HCT116 (cell line): Measurements from ENCODE around the gene DPRX. TPM values are rescaled to one million over a fixed set of nuclear protein-coding genes. Genes with fewer than 3 reads are reported as not detected.

ENCODE experiments used
- ATAC-seq: fragments of 200-7000 bp; cut with Tn5 transposase; 2 replicates; pipeline ENCODE4 v1.9.1; 2020; ENCODE audit warnings: mild to moderate bottlenecking, moderate library complexity
- BruUV-seq: library from RNA; stranded (reverse); fragments of 400-500 nt; replicated peaks from 2 replicates; lab custom pipeline; 2021; lab: Mats Ljungman, UMichigan
- CTCF ChIA-PET: fragments of 300-600 bp; sonication (Branson Sonifier 250); formaldehyde crosslinking; loops from one replicate; lab custom pipeline; 2021; ENCODE audit warnings: antibody characterized with exemption; lab: Charles Lee
- POLR2A ChIA-PET: fragments of 300-600, 350-600 bp; sonication (Branson Sonifier 250); formaldehyde crosslinking; loops from one replicate; lab custom pipeline; 2021; ENCODE audit warnings: antibody characterized with exemption; lab: Charles Lee
- RAD21 ChIA-PET, 2 experiments: fragments of 300-600 bp; sonication (Branson Sonifier 250); formaldehyde crosslinking; loops; one replicate each; lab custom pipeline; 2023; ENCODE audit warnings: low total read pairs in 2 of 2; ENCODE audit not compliant: uncharacterized antibody in 2 of 2, unreplicated experiment in 2 of 2, low non-redundant PET in 1 of 2; lab: Charles Lee
- DNase-seq: peaks from one replicate; pipeline ENCODE4 v3.0.0-alpha.2; 2010; ENCODE audit warnings: low read depth, low spot score
- H2AFZ ChIP-seq: fragments of 200-600 bp; shearing (Covaris generic), sonication (generic); 2 replicates; pipeline ENCODE4 v1.6.1; 2017; ENCODE audit warnings: low read depth, mixed run types, mixed read lengths, antibody characterized with exemption, low read length; ENCODE audit not compliant: poor library complexity, severe bottlenecking
- H3K27ac ChIP-seq: 2 replicates; pipeline ENCODE4 v1.5.1; 2012; ENCODE audit warnings: low read depth, low read length
- H3K27me3 ChIP-seq: fragments of 200-600 bp; sonication (generic); 2 replicates; pipeline ENCODE4 v1.6.1; 2016; ENCODE audit warnings: mixed run types, low read length, mixed read lengths; ENCODE audit not compliant: insufficient read depth
- H3K36me3 ChIP-seq, 2 experiments: fragments of 200-500 bp in 1 of 2; fragments of 200-600 bp in 1 of 2; sonication (Bioruptor generic) in 1 of 2; sonication (generic) in 1 of 2; 2 replicates each; pipeline versions ENCODE4 v1.5.1 to v1.6.1; 2014 to 2016; ENCODE audit warnings: low read length in 2 of 2, inconsistent platforms in 1 of 2, mixed read lengths in 1 of 2, mixed run types in 1 of 2; ENCODE audit not compliant: insufficient read depth in 2 of 2, control insufficient read depth in 1 of 2
- H3K4me1 ChIP-seq, 2 experiments: fragments of 200-600 bp in 1 of 2; sonication (generic) in 1 of 2; 2 replicates each; pipeline versions ENCODE4 v1.5.1 to v1.6.1; 2012 to 2017; ENCODE audit warnings: low read length in 2 of 2, inconsistent platforms in 1 of 2, mild to moderate bottlenecking in 1 of 2, mixed read lengths in 1 of 2, mixed run types in 1 of 2, moderate library complexity in 1 of 2; ENCODE audit not compliant: insufficient read depth in 2 of 2, control insufficient read depth in 1 of 2
- H3K4me2 ChIP-seq: fragments of 200-600 bp; sonication (generic); 2 replicates; pipeline ENCODE4 v1.6.1; 2017; ENCODE audit warnings: mixed run types, low read length, mixed read lengths
- H3K4me3 ChIP-seq, 2 experiments: fragments of 200-600 bp in 1 of 2; sonication (generic) in 1 of 2; replicated peaks in 1 of 2; 2 replicates each; pipeline ENCODE4 v1.5.1; 2011 to 2016; ENCODE audit warnings: low read length in 2 of 2, control low read depth in 1 of 2, low read depth in 1 of 2, mild to moderate bottlenecking in 1 of 2, mixed read lengths in 1 of 2, mixed run types in 1 of 2
- H3K79me2 ChIP-seq: fragments of 200-600 bp; sonication (generic); 2 replicates; pipeline ENCODE4 v1.6.1; 2017; ENCODE audit warnings: mild to moderate bottlenecking, mixed run types, low read length, moderate library complexity, mixed read lengths; ENCODE audit not compliant: insufficient read depth
- H3K9ac ChIP-seq: fragments of 200-600 bp; sonication (generic); 2 replicates; pipeline ENCODE4 v1.6.1; 2016; ENCODE audit warnings: low read length, mixed read lengths
- H3K9me2 ChIP-seq: fragments of 200-600 bp; sonication (generic), shearing (Covaris generic); 2 replicates; pipeline ENCODE4 v1.6.1; 2017; ENCODE audit warnings: mixed run types, mild to moderate bottlenecking, moderate library complexity; ENCODE audit not compliant: insufficient read depth
- H3K9me3 ChIP-seq, 2 experiments: fragments of 200-500 bp in 1 of 2; fragments of 200-600 bp in 1 of 2; sonication (Bioruptor generic) in 1 of 2; sonication (generic) in 1 of 2; 2 replicates each; pipeline ENCODE4 v1.6.1; 2014 to 2017; ENCODE audit warnings: low read length in 2 of 2, mixed read lengths in 2 of 2, inconsistent platforms in 1 of 2, low read depth in 1 of 2, mild to moderate bottlenecking in 1 of 2, mixed run types in 1 of 2, moderate library complexity in 1 of 2; ENCODE audit not compliant: control insufficient read depth in 1 of 2, insufficient read depth in 1 of 2
- H4K20me1 ChIP-seq: fragments of 200-600 bp; sonication (generic), shearing (Covaris generic); 2 replicates; pipeline ENCODE4 v1.6.1; 2017; ENCODE audit warnings: mixed run types, mild to moderate bottlenecking, moderate library complexity; ENCODE audit not compliant: insufficient read depth
- ELF1 ChIP-seq: IDR thresholded peaks from 2 replicates; pipeline ENCODE4 v1.6.1; 2012; ENCODE audit warnings: low read depth, borderline replicate concordance
- EZH2 ChIP-seq: fragments of 200-600 bp; sonication (generic); IDR thresholded peaks from 2 replicates; pipeline ENCODE4 v1.6.1; 2017; ENCODE audit warnings: antibody characterized with exemption, mixed run types
- FOSL1 ChIP-seq: IDR thresholded peaks from 2 replicates; pipeline ENCODE4 v1.6.1; 2012; ENCODE audit warnings: low read depth
- SIN3A ChIP-seq: IDR thresholded peaks from 2 replicates; pipeline ENCODE4 v1.6.1; 2012; ENCODE audit warnings: low read depth
- TCF7L2 ChIP-seq: IDR thresholded peaks from 2 replicates; pipeline ENCODE4 v1.7.0; 2011; ENCODE audit warnings: borderline replicate concordance, inconsistent platforms; ENCODE audit not compliant: insufficient read depth, insufficient read length; ENCODE audit errors: extremely low read depth
- ZFX ChIP-seq: fragments of 450-650 bp; IDR thresholded peaks from 2 replicates; pipeline ENCODE4 v1.6.1; 2017
- ZNF274 ChIP-seq: fragments of 200-500 bp; sonication (Bioruptor generic); IDR thresholded peaks from 2 replicates; pipeline ENCODE4 v1.6.1; 2014; ENCODE audit warnings: mild to moderate bottlenecking, low read depth, low read length, inconsistent platforms
- intact Hi-C: fragments of 100-400 bp; cut with micrococcal nuclease; formaldehyde crosslinking; loops from 2 replicates; pipeline ENCODE4 v1.10.0; 2022
- total RNA-seq: library from RNA; stranded (reverse); gene quantifications from one replicate; pipeline ENCODE4 v1.2.1, GENCODE V29; 2021; ENCODE audit not compliant: unreplicated experiment
- TF ChIP-seq, protein P1 (sequence below), 3 experiments: fragments of 200-600 bp in 1 of 3; sonication (generic) in 1 of 3; IDR thresholded peaks in 2 of 3; conservative IDR thresholded peaks in 1 of 3; 2 replicates each; pipeline ENCODE4 v1.5.1; 2012 to 2017; ENCODE audit warnings: low read depth in 2 of 3, low read length in 2 of 3, antibody characterized with exemption in 1 of 3, borderline replicate concordance in 1 of 3, control low read depth in 1 of 3, mild to moderate bottlenecking in 1 of 3, mixed read lengths in 1 of 3, mixed run types in 1 of 3, moderate library complexity in 1 of 3; ENCODE audit not compliant: insufficient read depth in 1 of 3
- TF ChIP-seq, protein P2 (sequence below): IDR thresholded peaks from 2 replicates; pipeline ENCODE4 v1.6.1; 2011; ENCODE audit warnings: mild to moderate bottlenecking, low read length, moderate library complexity; ENCODE audit not compliant: insufficient replicate concordance; ENCODE audit errors: extremely low read depth
- TF ChIP-seq, protein P3 (sequence below): IDR thresholded peaks from 2 replicates; pipeline ENCODE4 v1.6.1; 2012
- TF ChIP-seq, protein P4 (sequence below): IDR thresholded peaks from 2 replicates; pipeline ENCODE4 v1.6.1; 2012; ENCODE audit warnings: low read depth

The DPRX gene
- total RNA-seq, 1 experiment from 2014 or later = not detected

DNA sequence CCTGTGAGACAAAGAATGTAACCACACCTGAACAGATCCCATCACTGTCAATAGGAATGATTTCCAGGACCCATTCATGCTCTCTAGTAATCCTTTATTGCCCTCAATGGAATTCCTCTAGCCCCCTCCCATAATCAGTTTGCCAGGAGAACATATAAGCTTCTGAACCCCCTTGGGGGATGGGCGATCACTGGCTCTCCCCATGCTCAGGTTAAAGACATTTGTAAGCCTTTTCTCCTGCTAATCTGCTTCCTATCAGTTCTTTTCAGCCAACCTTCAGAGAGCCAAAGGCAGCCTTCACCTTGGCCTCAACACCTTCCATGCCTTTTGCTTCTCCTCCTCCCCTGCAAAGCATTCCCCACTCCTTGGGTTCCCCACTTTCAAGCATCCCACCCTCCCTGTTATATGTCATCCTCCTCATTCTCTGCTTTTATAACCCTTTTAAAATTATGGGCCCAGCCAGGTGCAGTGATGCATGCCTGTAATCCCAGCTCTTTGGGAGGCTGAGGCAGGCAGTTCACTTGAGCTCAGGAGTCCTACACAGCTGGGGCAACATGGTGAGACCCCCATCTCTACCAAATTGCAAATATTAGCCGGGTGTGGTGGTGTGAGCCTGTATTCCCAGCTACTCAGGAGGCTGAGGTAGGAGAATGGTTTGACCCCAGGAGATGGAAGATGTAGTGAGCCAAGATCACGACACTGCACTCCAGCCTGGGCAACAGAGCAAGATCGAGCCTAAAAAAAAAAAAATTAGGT is 12.4 kb downstream of the DPRX start:
- H3K27ac ChIP-seq = no peak overlapping the region
- no peak overlapping the region for H3K9ac ChIP-seq
- TF ChIP-seq EZH2 (no peak), FOSL1 (no peak)
- H3K9me2 ChIP-seq = no peaks in the 10 kb centered on the region
- no peaks in the 10 kb centered on the region for H3K36me3 ChIP-seq
- BruUV-seq = no TSS peak
- H2AFZ ChIP-seq = no peak overlapping the region
- H3K4me3 ChIP-seq = no peak overlapping the region
- POLR2A ChIA-PET = no interaction called here
- intact Hi-C loops = no loop called here
- RAD21 ChIA-PET = no interaction called here
- DNase-seq (no peak), ATAC-seq (no peak)
- H3K9me3 ChIP-seq = peaks cover 3 to 7% of the 10 kb centered on the region in 2 experiments; a peak in 2 of 4 replicates
- no peaks in the 10 kb centered on the region for H4K20me1 ChIP-seq
- H3K4me2 ChIP-seq = no peak overlapping the region
- no peaks in the 10 kb centered on the region for H3K4me1 ChIP-seq
- CTCF ChIA-PET = no interaction called here
- no peaks in the 10 kb centered on the region for H3K79me2 ChIP-seq
- H3K27me3 ChIP-seq = no peaks in the 10 kb centered on the region

DNA sequence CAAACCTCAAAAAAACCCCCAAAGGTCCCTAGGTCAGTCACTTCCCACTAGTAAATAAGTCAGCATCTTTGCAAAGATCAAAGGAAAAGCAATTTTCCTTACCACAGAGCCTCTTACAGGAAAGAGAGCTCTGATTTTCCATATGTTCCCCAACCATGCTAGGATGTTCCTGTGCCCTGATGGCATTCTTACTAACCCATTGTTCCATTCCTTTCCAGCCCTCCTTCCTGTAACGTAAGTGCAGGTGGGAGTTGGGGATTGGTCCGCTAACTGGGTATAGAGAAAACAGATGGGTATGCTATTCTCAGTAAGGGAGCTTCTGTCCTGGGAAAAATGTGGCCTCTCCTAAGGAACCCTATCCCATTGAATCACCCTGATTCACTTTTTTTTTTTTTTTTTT is 14.3 kb downstream of the DPRX start:
- H3K4me2 ChIP-seq = no peak overlapping the region
- H3K27ac ChIP-seq = no peak overlapping the region
- CTCF ChIA-PET = no interaction called here
- no peaks in the 10 kb centered on the region for H3K27me3 ChIP-seq
- H4K20me1 ChIP-seq = no peaks in the 10 kb centered on the region
- H3K9ac ChIP-seq = no peak overlapping the region
- H3K36me3 ChIP-seq = no peaks in the 10 kb centered on the region
- no peak overlapping the region for H2AFZ ChIP-seq
- no peak overlapping the region for H3K4me3 ChIP-seq
- no peak for ATAC-seq
- intact Hi-C loops = no loop called here
- POLR2A ChIA-PET = no interaction called here
- no TSS peak for BruUV-seq
- RAD21 ChIA-PET = no interaction called here
- DNase-seq = no peak
- peaks cover 3 to 10% of the 10 kb centered on the region in 2 experiments; a peak in 2 of 4 replicates for H3K9me3 ChIP-seq
- H3K9me2 ChIP-seq = no peaks in the 10 kb centered on the region
- no peaks in the 10 kb centered on the region for H3K4me1 ChIP-seq
- H3K79me2 ChIP-seq = no peaks in the 10 kb centered on the region
- TF ChIP-seq, protein P1, sequence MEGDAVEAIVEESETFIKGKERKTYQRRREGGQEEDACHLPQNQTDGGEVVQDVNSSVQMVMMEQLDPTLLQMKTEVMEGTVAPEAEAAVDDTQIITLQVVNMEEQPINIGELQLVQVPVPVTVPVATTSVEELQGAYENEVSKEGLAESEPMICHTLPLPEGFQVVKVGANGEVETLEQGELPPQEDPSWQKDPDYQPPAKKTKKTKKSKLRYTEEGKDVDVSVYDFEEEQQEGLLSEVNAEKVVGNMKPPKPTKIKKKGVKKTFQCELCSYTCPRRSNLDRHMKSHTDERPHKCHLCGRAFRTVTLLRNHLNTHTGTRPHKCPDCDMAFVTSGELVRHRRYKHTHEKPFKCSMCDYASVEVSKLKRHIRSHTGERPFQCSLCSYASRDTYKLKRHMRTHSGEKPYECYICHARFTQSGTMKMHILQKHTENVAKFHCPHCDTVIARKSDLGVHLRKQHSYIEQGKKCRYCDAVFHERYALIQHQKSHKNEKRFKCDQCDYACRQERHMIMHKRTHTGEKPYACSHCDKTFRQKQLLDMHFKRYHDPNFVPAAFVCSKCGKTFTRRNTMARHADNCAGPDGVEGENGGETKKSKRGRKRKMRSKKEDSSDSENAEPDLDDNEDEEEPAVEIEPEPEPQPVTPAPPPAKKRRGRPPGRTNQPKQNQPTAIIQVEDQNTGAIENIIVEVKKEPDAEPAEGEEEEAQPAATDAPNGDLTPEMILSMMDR (IDR thresholded peaks at IDR 0.05 in 2 of 3, conservative IDR thresholded peaks at IDR 0.05 in 1 of 3; ENCODE audit: borderline replicate concordance in 1 of 3, insufficient read depth in 1 of 3, low read depth in 2 of 3, low read length in 2 of 3) = no peak
- no peak for TF ChIP-seq ZFX
- TF ChIP-seq TCF7L2 = no peak
- TF ChIP-seq ZNF274 = no peak
- TF ChIP-seq, protein P2, sequence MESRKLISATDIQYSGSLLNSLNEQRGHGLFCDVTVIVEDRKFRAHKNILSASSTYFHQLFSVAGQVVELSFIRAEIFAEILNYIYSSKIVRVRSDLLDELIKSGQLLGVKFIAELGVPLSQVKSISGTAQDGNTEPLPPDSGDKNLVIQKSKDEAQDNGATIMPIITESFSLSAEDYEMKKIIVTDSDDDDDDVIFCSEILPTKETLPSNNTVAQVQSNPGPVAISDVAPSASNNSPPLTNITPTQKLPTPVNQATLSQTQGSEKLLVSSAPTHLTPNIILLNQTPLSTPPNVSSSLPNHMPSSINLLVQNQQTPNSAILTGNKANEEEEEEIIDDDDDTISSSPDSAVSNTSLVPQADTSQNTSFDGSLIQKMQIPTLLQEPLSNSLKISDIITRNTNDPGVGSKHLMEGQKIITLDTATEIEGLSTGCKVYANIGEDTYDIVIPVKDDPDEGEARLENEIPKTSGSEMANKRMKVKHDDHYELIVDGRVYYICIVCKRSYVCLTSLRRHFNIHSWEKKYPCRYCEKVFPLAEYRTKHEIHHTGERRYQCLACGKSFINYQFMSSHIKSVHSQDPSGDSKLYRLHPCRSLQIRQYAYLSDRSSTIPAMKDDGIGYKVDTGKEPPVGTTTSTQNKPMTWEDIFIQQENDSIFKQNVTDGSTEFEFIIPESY = no peak
- TF ChIP-seq, protein P3, sequence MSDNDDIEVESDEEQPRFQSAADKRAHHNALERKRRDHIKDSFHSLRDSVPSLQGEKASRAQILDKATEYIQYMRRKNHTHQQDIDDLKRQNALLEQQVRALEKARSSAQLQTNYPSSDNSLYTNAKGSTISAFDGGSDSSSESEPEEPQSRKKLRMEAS = no peak
- TF ChIP-seq, protein P4, sequence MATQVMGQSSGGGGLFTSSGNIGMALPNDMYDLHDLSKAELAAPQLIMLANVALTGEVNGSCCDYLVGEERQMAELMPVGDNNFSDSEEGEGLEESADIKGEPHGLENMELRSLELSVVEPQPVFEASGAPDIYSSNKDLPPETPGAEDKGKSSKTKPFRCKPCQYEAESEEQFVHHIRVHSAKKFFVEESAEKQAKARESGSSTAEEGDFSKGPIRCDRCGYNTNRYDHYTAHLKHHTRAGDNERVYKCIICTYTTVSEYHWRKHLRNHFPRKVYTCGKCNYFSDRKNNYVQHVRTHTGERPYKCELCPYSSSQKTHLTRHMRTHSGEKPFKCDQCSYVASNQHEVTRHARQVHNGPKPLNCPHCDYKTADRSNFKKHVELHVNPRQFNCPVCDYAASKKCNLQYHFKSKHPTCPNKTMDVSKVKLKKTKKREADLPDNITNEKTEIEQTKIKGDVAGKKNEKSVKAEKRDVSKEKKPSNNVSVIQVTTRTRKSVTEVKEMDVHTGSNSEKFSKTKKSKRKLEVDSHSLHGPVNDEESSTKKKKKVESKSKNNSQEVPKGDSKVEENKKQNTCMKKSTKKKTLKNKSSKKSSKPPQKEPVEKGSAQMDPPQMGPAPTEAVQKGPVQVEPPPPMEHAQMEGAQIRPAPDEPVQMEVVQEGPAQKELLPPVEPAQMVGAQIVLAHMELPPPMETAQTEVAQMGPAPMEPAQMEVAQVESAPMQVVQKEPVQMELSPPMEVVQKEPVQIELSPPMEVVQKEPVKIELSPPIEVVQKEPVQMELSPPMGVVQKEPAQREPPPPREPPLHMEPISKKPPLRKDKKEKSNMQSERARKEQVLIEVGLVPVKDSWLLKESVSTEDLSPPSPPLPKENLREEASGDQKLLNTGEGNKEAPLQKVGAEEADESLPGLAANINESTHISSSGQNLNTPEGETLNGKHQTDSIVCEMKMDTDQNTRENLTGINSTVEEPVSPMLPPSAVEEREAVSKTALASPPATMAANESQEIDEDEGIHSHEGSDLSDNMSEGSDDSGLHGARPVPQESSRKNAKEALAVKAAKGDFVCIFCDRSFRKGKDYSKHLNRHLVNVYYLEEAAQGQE = no peak
- no peak for TF ChIP-seq ELF1
- no peak for TF ChIP-seq SIN3A
